Small intestine (tissue), 7 donors: ENCODE results near the gene MEGF6. TPM values are rescaled to one million over a fixed set of nuclear protein-coding genes. Genes with fewer than 3 reads are reported as not detected.
A peak's percentile ranks its signal among the peaks of the same experiment; 100 is the strongest.

Experiments used
- DNase-seq, 2 donors: peaks; one replicate each; pipeline versions ENCODE4 v3.0.0 to v3.0.0-alpha.2; 2013
- FAIRE-seq: peaks from 2 replicates; lab custom pipeline; 2012; peaks lifted over from hg19 to GRCh38; lab: Jason Lieb, UNC
- H3K27ac ChIP-seq, 3 donors: one replicate each; pipeline ENCODE4 v1.5.1; 2013; ENCODE audit warnings: low read length in 2 of 3, mild to moderate bottlenecking in 2 of 3, control low read depth in 1 of 3, inconsistent platforms in 1 of 3, low read depth in 1 of 3, moderate library complexity in 1 of 3
- H3K27me3 ChIP-seq, 3 donors: one replicate each; pipeline ENCODE4 v1.6.1; 2013; ENCODE audit warnings: low read length in 3 of 3, inconsistent platforms in 1 of 3; ENCODE audit not compliant: control insufficient read depth in 3 of 3, insufficient read depth in 3 of 3
- H3K36me3 ChIP-seq, 3 donors: one replicate each; pipeline ENCODE4 v1.6.1; 2013; ENCODE audit warnings: low read length in 3 of 3, inconsistent platforms in 1 of 3, low read depth in 1 of 3, mild to moderate bottlenecking in 1 of 3, moderate library complexity in 1 of 3; ENCODE audit not compliant: control insufficient read depth in 3 of 3, insufficient read depth in 2 of 3
- H3K4me1 ChIP-seq, 3 donors: one replicate each; pipeline ENCODE4 v1.6.1; 2013; ENCODE audit warnings: low read length in 2 of 3, inconsistent platforms in 1 of 3, low read depth in 1 of 3, mild to moderate bottlenecking in 1 of 3, moderate library complexity in 1 of 3; ENCODE audit not compliant: control insufficient read depth in 3 of 3, insufficient read depth in 2 of 3
- H3K4me3 ChIP-seq, 3 donors: one replicate each; pipeline ENCODE4 v1.5.1; 2013; ENCODE audit warnings: low read length in 3 of 3, control low read depth in 1 of 3, inconsistent platforms in 1 of 3, low read depth in 1 of 3, mild to moderate bottlenecking in 1 of 3, moderate library complexity in 1 of 3
- H3K9me3 ChIP-seq, 2 donors: one replicate each; pipeline ENCODE4 v1.6.1; 2013; ENCODE audit warnings: low read depth in 1 of 2, low read length in 1 of 2; ENCODE audit not compliant: control insufficient read depth in 2 of 2, insufficient read depth in 1 of 2
- WGBS, 3 donors: extraction: QIAGEN DNeasy Blood & Tissue Kit; methylation state at CpG; one replicate each; pipeline ENCODE4 v1.1.7; 2013; 5-methylcytosine and 5-hydroxymethylcytosine counted together
- polyA plus RNA-seq, 4 donors: library from polyadenylated mRNA; stranded (reverse) in 3 of 4; unstranded in 1 of 4; fragments of 200-250 nt in 3 of 4; fragments of 120-200 nt in 1 of 4; gene quantifications; one replicate each; pipeline versions ENCODE4 v1.2.1 to v1.2.3, GENCODE V29; 2013
- donor health status: healthy with polysubstance abuse.
- donor health status: control.
- donor health status: control.
- donor health status: Bipolar disorder and iron deficiency.
- donor health status: healthy.

MEGF6 gene
- polyA plus RNA-seq, 4 donors: 0.45 to 5.8 (median 3.7) TPM

GRCh38 chr1:3654549-3655281 lies 43.4 kb upstream of the MEGF6 start:
- Histone ChIP-seq H3K9me3 (no peaks in the 10 kb centered on the region), H3K4me3 (no peak overlapping the region), H3K36me3 (no peaks in the 10 kb centered on the region), H3K4me1 (peaks cover 0 to 12% (median 0%) of the 10 kb centered on the region in 3 donors), H3K27me3 (peaks cover 15 to 66% (median 25%) of the 10 kb centered on the region in 3 donors), H3K27ac (no peak overlapping the region)
- DNase-seq: no peak
- FAIRE-seq: no peak
- 45 to 82% (median 74%) methylated on average over 22 of the region's 22 CpGs for WGBS, 3 donors

GRCh38 chr1:3653286-3653618 lies 41.9 kb upstream of the MEGF6 start:
- Histone ChIP-seq H3K4me3 (peak overlapping the region in 1 of 3 donors; percentile 47), H3K36me3 (no peaks in the 10 kb centered on the region), H3K9me3 (no peaks in the 10 kb centered on the region), H3K4me1 (peaks cover 0 to 16% (median 2%) of the 10 kb centered on the region in 3 donors), H3K27me3 (peaks cover 15 to 66% (median 25%) of the 10 kb centered on the region in 3 donors), H3K27ac (no peak overlapping the region)
- DNase-seq (no peak), FAIRE-seq (no peak)
- WGBS, 3 donors: 11 to 26% (median 25%) methylated on average over 10 of the region's 10 CpGs

GRCh38 chr1:3652548-3653285 lies 41.4 kb upstream of the MEGF6 start:
- Histone ChIP-seq H3K9me3 (no peaks in the 10 kb centered on the region), H3K4me1 (peaks cover 0 to 16% (median 3%) of the 10 kb centered on the region in 3 donors), H3K27ac (no peak overlapping the region), H3K27me3 (peaks cover 15 to 63% (median 25%) of the 10 kb centered on the region in 3 donors), H3K4me3 (peak overlapping the region in 1 of 3 donors; percentile 47), H3K36me3 (no peaks in the 10 kb centered on the region)
- no peak for FAIRE-seq
- DNase-seq: peak in 1 of 2 donors; percentile 39
- 2 to 4% (median 3%) methylated on average over 49 to 68 of the region's 68 CpGs for WGBS, 3 donors

- DNase-seq (peak in 1 of 2 donors; percentile 36), FAIRE-seq (no peak)
- peaks cover 0 to 4% (median 0%) of the 10 kb centered on the region in 3 donors for H3K36me3 ChIP-seq
- peaks cover 15 to 58% (median 25%) of the 10 kb centered on the region in 3 donors for H3K27me3 ChIP-seq
- peaks cover 0 to 16% (median 3%) of the 10 kb centered on the region in 3 donors for H3K4me1 ChIP-seq
- WGBS, 3 donors: 1 to 2% (median 1%) methylated on average over 28 to 80 of the region's 80 CpGs
- H3K9me3 ChIP-seq: no peaks in the 10 kb centered on the region
- no peak within 1 kb of the TSS for H3K27ac ChIP-seq
- H3K4me3 ChIP-seq: peak within 1 kb of the TSS in 1 of 3 donors; percentile 47
Observed at GRCh38 chr1:3651930-3652547, 40.7 kb upstream of the MEGF6 start, which contains the start of gene TP73. TP73 (plus strand) TSS chr1:3652516; CDS start chr1:3682366, 29,850 bp downstream.

GRCh38 chr1:3651026-3651929 lies 40.0 kb upstream of the MEGF6 start:
- Histone ChIP-seq H3K9me3 (no peaks in the 10 kb centered on the region), H3K27ac (no peak overlapping the region), H3K27me3 (peaks cover 15 to 50% (median 25%) of the 10 kb centered on the region in 3 donors), H3K4me3 (peak overlapping the region in 1 of 3 donors; percentile 7), H3K4me1 (peaks cover 0 to 16% (median 3%) of the 10 kb centered on the region in 3 donors), H3K36me3 (peaks cover 0 to 9% (median 2%) of the 10 kb centered on the region in 3 donors)
- FAIRE-seq (no peak), DNase-seq (peak in 1 of 2 donors; percentile 51)
- 6 to 12% (median 12%) methylated on average over 70 to 83 of the region's 83 CpGs for WGBS, 3 donors

- Histone ChIP-seq H3K4me3 (no peak overlapping the region), H3K9me3 (no peaks in the 10 kb centered on the region), H3K27me3 (peaks cover 15 to 48% (median 25%) of the 10 kb centered on the region in 3 donors), H3K36me3 (peaks cover 0 to 14% (median 2%) of the 10 kb centered on the region in 3 donors), H3K27ac (no peak overlapping the region), H3K4me1 (peaks cover 0 to 16% (median 3%) of the 10 kb centered on the region in 3 donors)
- WGBS, 3 donors: 9 to 14% (median 14%) methylated on average over 45 to 50 of the region's 50 CpGs
- no peak for FAIRE-seq
- DNase-seq: no peak
Observed at GRCh38 chr1:3650248-3651025, 39.1 kb upstream of the MEGF6 start.
